Upper lobe of left lung (tissue), 4 donors: ENCODE data around the gene SMYD3.
"Not testable (repeated sequence)": the region's sequence is repeated elsewhere in the genome, so short reads cannot be mapped to it uniquely, and the experiment has no call there.

Experiments used
- CTCF ChIP-seq, 6 experiments: fragments of 450-650 bp in 4 of 6; fragments of 200-600 bp in 2 of 6; sonication (generic) in 2 of 6; IDR thresholded peaks; one replicate each; pipeline ENCODE4 v1.5.1; 2016 to 2019; ENCODE audit warnings: antibody characterized with exemption in 6 of 6
- EP300 ChIP-seq, 4 donors: sonication (generic); formaldehyde crosslinking; IDR thresholded peaks; one replicate each; pipeline ENCODE4 v1.5.1; 2017; ENCODE audit warnings: antibody characterized with exemption in 4 of 4, control low read depth in 2 of 4

GRCh38 chr1:245971076-245971710 is 535.9 kb downstream of the SMYD3 start:
- TF ChIP-seq CTCF, EP300 (IDR thresholded peaks at IDR 0.05): not testable (repeated sequence)
